ENCODE results near the gene PDLIM5.

The PDLIM5 gene

DNA sequence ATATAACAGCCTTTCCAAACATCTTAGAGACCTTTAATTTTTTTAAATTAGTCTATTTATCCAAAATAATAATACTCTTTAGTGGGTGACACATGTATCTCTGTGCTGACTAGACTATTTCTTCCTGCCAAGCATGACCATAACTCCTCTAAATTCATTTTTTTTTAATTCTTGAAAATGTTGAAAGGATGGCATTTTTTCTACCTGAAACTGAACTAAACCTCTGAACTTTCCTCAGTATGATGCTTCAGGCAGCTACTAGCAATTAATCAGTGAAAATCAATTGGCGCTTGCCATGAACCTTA is 42.4 kb upstream of the PDLIM5 start:
- no peak for DNase-seq (ENCODE audit: low read depth)
- TF ChIP-seq, protein P1, sequence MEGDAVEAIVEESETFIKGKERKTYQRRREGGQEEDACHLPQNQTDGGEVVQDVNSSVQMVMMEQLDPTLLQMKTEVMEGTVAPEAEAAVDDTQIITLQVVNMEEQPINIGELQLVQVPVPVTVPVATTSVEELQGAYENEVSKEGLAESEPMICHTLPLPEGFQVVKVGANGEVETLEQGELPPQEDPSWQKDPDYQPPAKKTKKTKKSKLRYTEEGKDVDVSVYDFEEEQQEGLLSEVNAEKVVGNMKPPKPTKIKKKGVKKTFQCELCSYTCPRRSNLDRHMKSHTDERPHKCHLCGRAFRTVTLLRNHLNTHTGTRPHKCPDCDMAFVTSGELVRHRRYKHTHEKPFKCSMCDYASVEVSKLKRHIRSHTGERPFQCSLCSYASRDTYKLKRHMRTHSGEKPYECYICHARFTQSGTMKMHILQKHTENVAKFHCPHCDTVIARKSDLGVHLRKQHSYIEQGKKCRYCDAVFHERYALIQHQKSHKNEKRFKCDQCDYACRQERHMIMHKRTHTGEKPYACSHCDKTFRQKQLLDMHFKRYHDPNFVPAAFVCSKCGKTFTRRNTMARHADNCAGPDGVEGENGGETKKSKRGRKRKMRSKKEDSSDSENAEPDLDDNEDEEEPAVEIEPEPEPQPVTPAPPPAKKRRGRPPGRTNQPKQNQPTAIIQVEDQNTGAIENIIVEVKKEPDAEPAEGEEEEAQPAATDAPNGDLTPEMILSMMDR (IDR thresholded peaks at IDR 0.05; ENCODE audit: low read depth, low read length, missing control alignments), result no peak
- no peak overlapping the region for H3K4me3 ChIP-seq (ENCODE audit: low read depth, low read length)
- in situ Hi-C loops (cut with HindIII; ENCODE audit: low sequenced_read_pairs), result loop anchor here (5.0 kb wide), 1 partner anchor 198 kb away; no protein-coding TSS in a partner anchor

DNA sequence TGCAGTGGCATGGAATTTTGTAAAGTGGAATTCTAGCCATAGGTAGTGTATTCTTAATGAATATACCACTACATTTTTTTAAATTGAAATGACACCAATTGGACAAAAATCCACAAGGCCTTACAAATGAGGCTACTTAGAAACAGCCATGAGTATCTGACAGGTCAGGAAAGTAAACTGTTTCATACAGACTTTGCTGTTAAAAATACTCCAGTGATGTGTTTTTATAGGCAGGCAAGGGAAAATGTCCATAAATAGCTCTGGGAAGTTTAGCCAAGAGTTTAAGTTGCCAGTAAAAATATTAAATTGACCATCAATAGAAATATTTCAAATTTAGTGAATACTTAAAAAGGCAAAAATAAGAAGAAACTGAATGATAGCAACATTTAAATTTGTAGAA is 41.8 kb upstream of the PDLIM5 start:
- no peak overlapping the region for H3K4me3 ChIP-seq (ENCODE audit: low read depth, low read length)
- DNase-seq (ENCODE audit: low read depth), result no peak
- in situ Hi-C loops (cut with HindIII; ENCODE audit: low sequenced_read_pairs), result loop anchor here (5.0 kb wide), 1 partner anchor 197 kb away; no protein-coding TSS in a partner anchor
- TF ChIP-seq, protein P1 (IDR thresholded peaks at IDR 0.05; ENCODE audit: low read depth, low read length, missing control alignments), result no peak

DNA sequence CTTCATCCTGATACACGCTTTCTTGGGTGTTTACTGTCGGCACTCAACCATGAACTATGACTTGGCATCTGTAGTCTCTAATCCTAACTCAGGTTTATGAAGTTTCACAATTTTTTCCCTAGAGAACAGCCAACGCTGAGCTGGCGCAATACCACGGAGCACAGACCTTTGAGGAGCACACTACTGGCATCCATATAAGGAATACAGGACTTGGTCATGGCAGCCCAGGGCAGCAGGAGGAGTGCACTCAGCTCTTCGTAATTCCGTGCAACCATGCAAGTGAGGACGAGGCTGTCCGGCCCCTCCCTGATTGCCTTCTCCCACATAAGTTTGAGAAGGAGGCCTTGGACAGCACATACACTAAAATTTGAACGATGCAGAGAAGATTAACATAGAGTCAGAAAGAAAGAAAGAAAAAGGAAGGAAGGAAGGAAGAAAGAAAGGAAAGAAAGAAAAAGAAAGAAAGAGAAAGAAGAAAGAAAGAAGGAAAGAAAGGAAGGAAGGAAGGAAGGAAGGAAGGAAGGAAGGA is 41.0 kb upstream of the PDLIM5 start:
- TF ChIP-seq, protein P1 (IDR thresholded peaks at IDR 0.05; ENCODE audit: low read depth, low read length, missing control alignments), result no peak
- DNase-seq (ENCODE audit: low read depth), result no peak
- in situ Hi-C loops (cut with HindIII; ENCODE audit: low sequenced_read_pairs), result no loop called here
- no peak overlapping the region for H3K4me3 ChIP-seq (ENCODE audit: low read depth, low read length)

DNA sequence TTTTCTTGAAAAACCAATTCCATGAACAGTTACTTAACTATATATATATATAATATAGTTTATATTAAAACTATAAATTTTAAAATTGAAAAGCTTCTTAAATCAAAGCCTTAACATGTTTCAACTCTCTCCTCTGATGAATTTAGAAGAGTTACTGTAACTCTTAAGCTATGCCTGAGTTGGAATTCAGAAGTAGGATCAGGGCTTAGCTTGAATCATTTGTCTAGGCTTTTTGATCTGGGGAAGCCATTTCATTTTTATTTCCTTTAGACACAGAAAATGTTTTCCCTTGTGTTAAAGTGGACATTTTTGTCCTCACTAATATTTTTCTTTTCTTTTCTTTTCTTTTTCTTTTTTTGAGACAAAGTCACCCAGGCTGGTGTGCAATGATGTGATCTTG is 40.4 kb upstream of the PDLIM5 start:
- TF ChIP-seq, protein P1 (IDR thresholded peaks at IDR 0.05; ENCODE audit: low read depth, low read length, missing control alignments), result no peak
- no peak overlapping the region for H3K4me3 ChIP-seq (ENCODE audit: low read depth, low read length)
- DNase-seq (ENCODE audit: low read depth), result no peak
- in situ Hi-C loops (cut with HindIII; ENCODE audit: low sequenced_read_pairs), result no loop called here

DNA sequence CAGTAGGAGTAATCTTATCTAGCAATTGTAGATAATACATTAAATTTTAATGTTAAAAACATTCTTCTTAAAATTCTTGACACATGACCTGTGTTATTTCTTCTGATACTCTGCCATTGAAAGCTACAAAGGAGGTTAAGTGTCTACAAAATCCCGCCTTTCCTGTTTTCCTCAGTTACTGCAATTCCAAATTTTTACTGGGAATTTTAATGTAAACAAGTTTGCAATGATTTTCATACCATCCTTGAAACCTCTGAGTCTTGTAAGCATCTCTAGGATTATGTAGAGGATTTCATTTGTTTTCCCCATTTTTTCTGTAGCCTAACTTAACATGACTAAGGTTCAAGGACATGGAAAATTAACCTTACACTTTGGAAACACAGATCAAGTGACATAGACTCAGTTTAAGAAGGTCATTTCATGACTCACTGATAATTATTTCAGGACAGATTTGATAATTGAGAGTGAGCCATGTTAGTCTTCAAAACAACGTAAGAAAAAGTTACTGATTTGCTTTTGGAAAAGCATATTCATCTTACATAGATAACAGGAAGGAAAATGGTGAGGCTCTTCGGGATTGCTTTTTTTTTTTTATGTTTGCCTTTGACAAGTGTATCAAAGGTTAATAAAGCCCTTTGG is 39.6 kb upstream of the PDLIM5 start:
- TF ChIP-seq, protein P1 (IDR thresholded peaks at IDR 0.05; ENCODE audit: low read depth, low read length, missing control alignments), result no peak
- no peak for DNase-seq (ENCODE audit: low read depth)
- no peak overlapping the region for H3K4me3 ChIP-seq (ENCODE audit: low read depth, low read length)
- in situ Hi-C loops (cut with HindIII; ENCODE audit: low sequenced_read_pairs), result no loop called here

DNA sequence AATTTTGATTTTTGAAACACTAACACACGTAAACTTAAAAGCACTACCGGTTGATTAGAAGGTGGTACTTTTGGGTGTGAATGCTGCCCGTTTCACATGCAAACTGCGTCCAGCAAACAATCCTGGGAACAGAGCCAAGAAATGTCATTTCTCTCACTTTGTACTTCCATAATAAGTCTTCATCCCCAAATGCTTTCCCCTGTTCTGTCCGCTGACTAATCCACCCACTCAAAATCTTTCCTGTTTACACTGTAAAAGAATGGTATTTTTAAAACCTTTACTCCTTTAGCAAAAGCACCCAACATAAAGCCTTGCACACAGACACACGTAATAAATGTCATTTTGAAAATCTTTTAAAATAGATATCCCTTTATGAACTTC is 39.1 kb upstream of the PDLIM5 start:
- no peak overlapping the region for H3K4me3 ChIP-seq (ENCODE audit: low read depth, low read length)
- TF ChIP-seq, protein P1 (IDR thresholded peaks at IDR 0.05; ENCODE audit: low read depth, low read length, missing control alignments), result no peak
- in situ Hi-C loops (cut with HindIII; ENCODE audit: low sequenced_read_pairs), result no loop called here
- DNase-seq (ENCODE audit: low read depth), result peak; percentile 38
